HG02678 (cell line): ENCODE measurements around the gene FECH.
A peak's percentile ranks its signal among the peaks of the same experiment; 100 is the strongest.
"Not testable (repeated sequence)": the region's sequence is repeated elsewhere in the genome, so short reads cannot be mapped to it uniquely, and the experiment has no call there.

ENCODE experiments used
- ATAC-seq: cut with Tn5 transposase; IDR thresholded peaks from one replicate; pipeline ENCODE4 v1.9.1; 2021; ENCODE audit warnings: mild to moderate bottlenecking, moderate library complexity; ENCODE audit not compliant: unreplicated experiment

Gene FECH

GRCh38 chr18:57586251-57587049, at the start of gene FECH:
TSS of gene FECH (minus strand) at chr18:57586702. CDS start at chr18:57586620, 82 bp downstream.
- ATAC-seq: peak; percentile 93

GRCh38 chr18:57635003-57635822, 48.7 kb upstream of the FECH start:
- ATAC-seq: no peak

- ATAC-seq: no peak
Measured at GRCh38 chr18:57631697-57632096, 45.2 kb upstream of the FECH start.

GRCh38 chr18:57630754-57631595, 44.5 kb upstream of the FECH start:
- ATAC-seq: peak; percentile 38

- peak; percentile 93 for ATAC-seq
Measured at GRCh38 chr18:57630002-57630753, 43.7 kb upstream of the FECH start.

GRCh38 chr18:57629422-57629821, 42.9 kb upstream of the FECH start:
- ATAC-seq: no peak

GRCh38 chr18:57627488-57627887, 41.0 kb upstream of the FECH start:
- no peak for ATAC-seq

- no peak for ATAC-seq
Measured at GRCh38 chr18:57624988-57625387, 38.5 kb upstream of the FECH start.

GRCh38 chr18:57621246-57621604, 34.7 kb upstream of the FECH start:
- ATAC-seq: peak; percentile 7

- no peak for ATAC-seq
Measured at GRCh38 chr18:57619876-57620275, 33.4 kb upstream of the FECH start.

GRCh38 chr18:57618910-57619309, 32.4 kb upstream of the FECH start:
- no peak for ATAC-seq

GRCh38 chr18:57603871-57604270, 17.4 kb upstream of the FECH start:
- no peak for ATAC-seq

GRCh38 chr18:57595347-57595746, 8.8 kb upstream of the FECH start:
- no peak for ATAC-seq

- ATAC-seq: not testable (repeated sequence)
Measured at GRCh38 chr18:57592716-57593115, 6.2 kb upstream of the FECH start.

GRCh38 chr18:57589161-57589560, 2.7 kb upstream of the FECH start:
- ATAC-seq: no peak

- ATAC-seq: no peak
Measured at GRCh38 chr18:57587098-57587661, 678 bp upstream of the FECH start.

- no peak for ATAC-seq
Measured at GRCh38 chr18:57585855-57586250, 649 bp downstream of the FECH start.

GRCh38 chr18:57585421-57585820, 1.1 kb downstream of the FECH start:
- ATAC-seq: no peak

- no peak for ATAC-seq
Measured at GRCh38 chr18:57584444-57584843, 2.1 kb downstream of the FECH start.

- no peak for ATAC-seq
Measured at GRCh38 chr18:57583297-57583835, 3.1 kb downstream of the FECH start.
